K562 (cell line): Measurements from ENCODE around the gene NEB. TPM values are rescaled to one million over a fixed set of nuclear protein-coding genes. Genes with fewer than 3 reads are reported as not detected.
"Not testable (repeated sequence)": the region's sequence is repeated elsewhere in the genome, so short reads cannot be mapped to it uniquely, and the experiment has no call there.

Experiments used
- ATAC-seq: fragments of 200-7000 bp; cut with Tn5 transposase; 3 replicates; pipeline ENCODE4 v1.9.1; 2020; ENCODE audit warnings: moderate library complexity
- BruUV-seq: library from RNA; stranded (reverse); fragments of 400-500 nt; replicated peaks from 2 replicates; lab custom pipeline; 2021; lab: Mats Ljungman, UMichigan
- CTCF ChIA-PET: fragments of 300-600 bp; formaldehyde crosslinking; extraction: SDS; loops from one replicate; lab custom pipeline; 2021; ENCODE audit warnings: low intra/inter-chr PET ratio; lab: Yijun Ruan, JAX
- POLR2A ChIA-PET: fragments of 300-600, 350-650 bp; sonication (Branson Sonifier 250); formaldehyde crosslinking; extraction: SDS; loops from one replicate; lab custom pipeline; 2021; ENCODE audit warnings: antibody characterized with exemption, inconsistent platforms; lab: Yijun Ruan, JAX
- DNase-seq, 4 experiments: peaks; one replicate each; pipeline versions ENCODE4 v3.0.0 to v3.0.0-alpha.2; 2011 to 2018; ENCODE audit warnings: low spot score in 3 of 4, mixed read lengths in 3 of 4; ENCODE audit errors: extremely low read depth in 1 of 4
- FAIRE-seq: peaks from 2 replicates; lab custom pipeline; 2011; peaks lifted over from hg19 to GRCh38; lab: Jason Lieb, UNC
- H2AFZ ChIP-seq: 2 replicates; pipeline ENCODE4 v1.6.0; 2011; ENCODE audit warnings: low read depth, low read length, control low read depth, inconsistent platforms
- H3K27ac ChIP-seq: fragments of 200-600 bp; 3 replicates; pipeline ENCODE4 v1.8.0; 2011; ENCODE audit warnings: low read depth, mild to moderate bottlenecking, control low read depth, inconsistent platforms, low read length, moderate library complexity, mixed read lengths; ENCODE audit errors: extremely low read depth
- H3K27me3 ChIP-seq, 2 experiments: fragments of 300-600 bp in 1 of 2; 2 replicates in 1 of 2; 3 replicates in 1 of 2; pipeline versions ENCODE4 v1.6.0 to v1.8.0; 2011; ENCODE audit warnings: inconsistent platforms in 2 of 2, low read length in 2 of 2, mild to moderate bottlenecking in 1 of 2, mixed read lengths in 1 of 2, moderate library complexity in 1 of 2; ENCODE audit not compliant: control insufficient read depth in 2 of 2, insufficient read depth in 2 of 2
- H3K36me3 ChIP-seq: fragments of 300-600 bp; 3 replicates; pipeline ENCODE4 v1.8.0; 2011; ENCODE audit warnings: mild to moderate bottlenecking, low read length, inconsistent platforms; ENCODE audit not compliant: control insufficient read depth, insufficient read depth
- H3K4me1 ChIP-seq, 2 experiments: fragments of 200-600 bp in 1 of 2; replicated peaks in 1 of 2; 2 replicates in 1 of 2; 3 replicates in 1 of 2; pipeline versions ENCODE4 v1.5.1 to v1.8.0; 2011; ENCODE audit warnings: inconsistent platforms in 2 of 2, low read length in 2 of 2, mild to moderate bottlenecking in 1 of 2, mixed read lengths in 1 of 2, moderate library complexity in 1 of 2; ENCODE audit not compliant: control insufficient read depth in 2 of 2, insufficient read depth in 2 of 2
- H3K4me2 ChIP-seq: 2 replicates; pipeline ENCODE4 v1.6.1; 2011; ENCODE audit warnings: low read length, control low read depth, inconsistent platforms, mixed read lengths; ENCODE audit not compliant: insufficient read depth
- H3K4me3 ChIP-seq: fragments of 200-600 bp; sonication (generic), shearing (Covaris generic); 2 replicates; pipeline ENCODE4 v1.5.1; 2016; ENCODE audit warnings: control low read depth, inconsistent platforms
- H3K79me2 ChIP-seq: fragments of 200-600 bp; 3 replicates; pipeline ENCODE4 v1.8.0; 2011; ENCODE audit warnings: low read length, inconsistent platforms; ENCODE audit not compliant: control insufficient read depth, insufficient read depth
- H3K9ac ChIP-seq, 2 experiments: 2 replicates each; pipeline versions ENCODE4 v1.6.0 to v1.6.1; 2011; ENCODE audit warnings: low read depth in 2 of 2, low read length in 2 of 2, control low read depth in 1 of 2, inconsistent platforms in 1 of 2, mild to moderate bottlenecking in 1 of 2, mixed read lengths in 1 of 2; ENCODE audit not compliant: insufficient read depth in 1 of 2
- H3K9me1 ChIP-seq: one replicate; pipeline ENCODE4 v1.6.0; 2011; ENCODE audit warnings: inconsistent platforms, mild to moderate bottlenecking, low read length, moderate library complexity; ENCODE audit not compliant: control insufficient read depth, insufficient read depth
- H3K9me3 ChIP-seq: replicated peaks from 2 replicates; pipeline ENCODE4 v1.5.1; 2011; ENCODE audit warnings: low read depth, low read length, inconsistent platforms; ENCODE audit not compliant: control insufficient read depth, insufficient read depth
- H4K20me1 ChIP-seq: replicated peaks from 2 replicates; pipeline ENCODE4 v1.6.1; 2011; ENCODE audit warnings: low read length, inconsistent platforms, mixed read lengths; ENCODE audit not compliant: control insufficient read depth, insufficient read depth
- CEBPG ChIP-seq, 3 experiments: fragments of 200-800 bp in 1 of 3; sonication (Bioruptor generic) in 1 of 3; sonication (generic) in 1 of 3; formaldehyde crosslinking in 1 of 3; IDR thresholded peaks in 2 of 3; conservative IDR thresholded peaks in 1 of 3; 2 replicates each; pipeline versions ENCODE4 v1.6.1 to v1.8.0; 2016 to 2022; ENCODE audit warnings: missing compliant biosample characterization in 2 of 3, missing genetic modification characterization in 2 of 3, mild to moderate bottlenecking in 1 of 3, missing genetic modification reagents in 1 of 3
- ZNF274 ChIP-seq: IDR thresholded peaks from 2 replicates; pipeline ENCODE4 v1.6.1; 2011; ENCODE audit warnings: low read depth, mild to moderate bottlenecking, low read length, moderate library complexity, borderline replicate concordance
- ZNF354B ChIP-seq: fragments of 250-450 bp; sonication (Bioruptor Pico); IDR thresholded peaks from 2 replicates; pipeline ENCODE4 v1.4.0; 2020
- ZNF436 ChIP-seq: fragments of 250-450, 450-650 bp; sonication (Bioruptor Pico); formaldehyde crosslinking; IDR thresholded peaks from 2 replicates; pipeline ENCODE4 v1.7.0; 2020; ENCODE audit warnings: mild to moderate bottlenecking
- ZNF507 ChIP-seq: conservative IDR thresholded peaks from 2 replicates; pipeline ENCODE4 v1.6.1; 2017; ENCODE audit warnings: missing genetic modification characterization, missing compliant biosample characterization
- WGBS: fragments of 100-300 bp; shearing (Covaris generic); methylation state at CpG from one replicate; pipeline ENCODE4 v1.1.6; 2016; ENCODE audit warnings: low coverage, mixed read lengths; ENCODE audit not compliant: insufficient coverage; ENCODE audit errors: missing lambda C conversion rate; 5-methylcytosine and 5-hydroxymethylcytosine counted together
- in situ Hi-C: fragments of 300-500 bp; cut with MboI; formaldehyde crosslinking; loops from 4 replicates; pipeline ENCODE4 v1.15.0; 2018; ENCODE audit warnings: inconsistent platforms, mixed read lengths
- intact Hi-C: fragments of 100-400 bp; cut with micrococcal nuclease; formaldehyde crosslinking; loops from 2 replicates; pipeline ENCODE4 v1.14.2; 2022
- polyA plus RNA-seq, 8 experiments: library from polyadenylated mRNA; depleted of rRNA in 4 of 8; stranded (reverse) in 5 of 8; unstranded in 3 of 8; fragments of >200 nt; fragmentation: Nextera tagmentation in 2 of 8; fragmentation: Illumina TruSeq in 1 of 8; extraction: Ambion mirVana in 2 of 8; extraction: Trizol in 1 of 8; gene quantifications; 2 replicates each; pipeline versions ENCODE4 v1.2.1 to v1.2.3, GENCODE V29; 2011 to 2014; ENCODE audit warnings: inconsistent platforms in 1 of 8, missing spikeins in 1 of 8
- total RNA-seq, 7 experiments: library from RNA; depleted of rRNA in 6 of 7; stranded (reverse); fragments of >200 nt in 6 of 7; fragmentation: Illumina TruSeq in 2 of 7; extraction: Trizol in 2 of 7; gene quantifications; 2 replicates each; pipeline versions ENCODE4 v1.2.1 to v1.2.3, GENCODE V29; 2011 to 2021; ENCODE audit warnings: low replicate concordance in 1 of 7

NEB gene
- total and polyA plus RNA-seq, 9 of the 15 experiments (the other 6 are each of a cell fraction or from before 2014, with no cell fraction given) = 1.7 to 3.8 (median 2.9) TPM

DNA sequence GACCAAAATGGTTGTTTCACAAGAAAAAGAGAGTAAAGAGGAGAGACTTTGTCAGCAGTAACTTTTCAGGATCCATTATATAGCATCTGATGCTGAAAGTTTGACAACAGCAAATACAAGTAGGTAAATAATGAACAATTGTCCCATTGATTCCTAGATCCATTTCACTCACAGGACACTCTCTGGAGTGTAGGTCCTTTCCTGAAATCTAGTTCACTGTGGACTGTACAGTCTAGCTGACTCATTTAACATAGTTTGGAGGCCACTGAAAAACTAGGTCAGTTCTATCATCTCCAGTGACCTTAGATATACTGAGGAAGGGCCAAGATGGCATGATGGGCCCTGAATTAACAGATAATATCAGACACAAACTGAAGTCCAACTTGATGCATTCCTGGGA lies 19.3 kb upstream of the NEB start (continued):
- no peak for TF ChIP-seq ZNF436

DNA sequence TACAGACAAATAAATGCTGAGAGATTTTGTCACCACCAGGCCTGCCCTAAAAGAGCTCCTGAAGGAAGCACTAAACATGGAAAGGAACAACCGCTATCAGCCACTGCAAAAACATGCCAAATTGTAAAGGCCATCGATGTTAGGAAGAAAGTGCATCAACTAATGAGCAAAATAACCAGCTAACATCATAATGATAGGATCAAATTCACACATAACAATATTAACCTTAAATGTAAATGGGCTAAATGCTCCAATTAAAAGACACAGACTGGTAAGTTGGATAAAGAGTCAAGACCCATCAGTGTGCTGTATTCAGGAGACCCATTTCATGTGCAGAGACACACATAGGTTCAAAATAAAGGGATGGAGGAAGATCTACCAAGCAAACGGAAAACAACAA lies 11.0 kb upstream of the NEB start:
- H3K27me3 ChIP-seq, FAIRE-seq, ATAC-seq, H3K4me1 ChIP-seq, POLR2A ChIA-PET, H3K4me3 ChIP-seq, H4K20me1 ChIP-seq, DNase-seq, H3K27ac ChIP-seq, H3K79me2 ChIP-seq, H3K36me3 ChIP-seq, BruUV-seq, in situ Hi-C loops, H2AFZ ChIP-seq, H3K4me2 ChIP-seq, CTCF ChIA-PET, H3K9me3 ChIP-seq, H3K9me1 ChIP-seq, intact Hi-C loops, H3K9ac ChIP-seq: not testable (repeated sequence)
- TF ChIP-seq ZNF507 (peak; percentile 91), ZNF354B (CRISPR knock-in tag) (0 out of 2 replicates have a peak, but pooled peaks have one; percentile 10)
- 38% methylated on average over 3 of the region's 3 CpGs for WGBS

DNA sequence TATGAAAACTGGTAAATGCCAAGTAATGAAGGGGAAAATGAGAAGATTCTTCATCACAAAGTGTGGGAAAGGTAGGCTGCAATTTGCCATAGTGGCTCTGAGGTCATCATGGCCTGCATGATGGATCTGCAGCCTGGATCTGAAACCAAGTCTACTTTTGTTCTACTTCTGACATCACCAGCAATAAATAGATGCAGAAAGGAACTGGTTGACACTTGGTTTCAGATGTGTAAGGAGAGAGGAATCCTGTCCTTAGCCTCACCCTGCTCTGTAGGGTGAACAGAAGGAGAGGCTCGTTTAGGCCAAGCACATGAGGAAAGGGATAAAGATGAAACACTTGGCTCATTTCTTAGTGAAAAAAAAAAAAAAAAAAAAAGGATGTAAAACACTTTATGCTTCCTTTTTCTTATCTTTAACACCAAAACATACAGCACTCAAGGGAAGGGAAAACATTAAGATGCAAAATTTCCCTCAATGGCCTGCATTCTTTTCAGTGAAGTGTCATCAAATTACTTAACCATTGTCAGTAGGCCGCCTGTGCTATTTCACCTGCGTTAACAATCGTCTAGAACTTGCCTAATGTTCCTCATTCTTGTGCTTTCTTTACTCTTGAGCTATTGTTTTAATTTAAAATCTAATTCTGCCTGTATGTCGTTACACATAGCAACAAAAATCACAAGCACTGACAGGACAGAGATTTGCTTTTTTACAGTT lies 3.9 kb downstream of the NEB start:
- no TSS peak for BruUV-seq
- H3K9me3 ChIP-seq = no peaks in the 10 kb centered on the region
- no peaks in the 10 kb centered on the region for H3K27me3 ChIP-seq
- no peaks in the 10 kb centered on the region for H3K4me1 ChIP-seq
- no peak overlapping the region for H3K9ac ChIP-seq
- H3K9me1 ChIP-seq = no peaks in the 10 kb centered on the region
- FAIRE-seq (no peak), DNase-seq (no peak), ATAC-seq (no peak; the same call in 2 of the 3 replicates)
- CTCF ChIA-PET = no interaction called here
- H4K20me1 ChIP-seq = no peaks in the 10 kb centered on the region
- H3K36me3 ChIP-seq = no peaks in the 10 kb centered on the region
- H3K4me2 ChIP-seq = no peak overlapping the region
- no peak overlapping the region for H3K27ac ChIP-seq
- in situ Hi-C loops = no loop called here
- POLR2A ChIA-PET = interaction anchor here (2.6 kb wide), 1 partner anchor 14 kb away, joined by 6 read pairs; no protein-coding TSS in a partner anchor
- intact Hi-C loops = no loop called here
- WGBS = 22% methylated on average over 5 of the region's 5 CpGs
- no peaks in the 10 kb centered on the region for H3K79me2 ChIP-seq
- no peak overlapping the region for H2AFZ ChIP-seq
- TF ChIP-seq CEBPG (CRISPR knock-in tag; IDR thresholded peaks at IDR 0.05) = no peak
- 0 out of 4 replicates have a peak, but pooled peaks of 1 of the 2 experiments have one; percentile 8 for TF ChIP-seq CEBPG (tag; conservative IDR thresholded peaks at IDR 0.05 in 1 of 2, IDR thresholded peaks at IDR 0.05 in 1 of 2)
- TF ChIP-seq ZNF274 = no peak
- H3K4me3 ChIP-seq = no peak overlapping the region
